Lower lobe of right lung (tissue), 2 donors: ENCODE results near the gene NCOA1. TPM values are rescaled to one million over a fixed set of nuclear protein-coding genes. Genes with fewer than 3 reads are reported as not detected.

Experiments used
- ATAC-seq, 2 donors: fragments of 200-7000 bp; cut with Tn5 transposase; one replicate each; pipeline ENCODE4 v1.9.1; 2020 to 2022; ENCODE audit warnings: mild to moderate bottlenecking in 2 of 2, moderate library complexity in 2 of 2
- DNase-seq: peaks from one replicate; pipeline ENCODE4 v3.0.0-alpha.2; 2020
- H3K27ac ChIP-seq: fragments of 200-600 bp; one replicate; pipeline ENCODE4 v1.8.0; 2022
- H3K27me3 ChIP-seq: fragments of 200-600 bp; one replicate; pipeline ENCODE4 v1.8.0; 2022; ENCODE audit warnings: low read depth
- H3K36me3 ChIP-seq: fragments of 200-600 bp; one replicate; pipeline ENCODE4 v1.8.0; 2022; ENCODE audit warnings: mild to moderate bottlenecking
- H3K4me1 ChIP-seq: fragments of 200-600 bp; one replicate; pipeline ENCODE4 v1.8.0; 2022
- H3K4me3 ChIP-seq: fragments of 200-600 bp; one replicate; pipeline ENCODE4 v1.8.0; 2022; ENCODE audit warnings: mild to moderate bottlenecking
- H3K9me3 ChIP-seq: fragments of 200-600 bp; one replicate; pipeline ENCODE4 v1.8.0; 2022
- intact Hi-C: fragments of 100-400 bp; cut with DNase I; formaldehyde crosslinking; loops from one replicate; pipeline ENCODE4 v1.11.0; 2022
- total RNA-seq: library from RNA; stranded (reverse); fragmentation: NEBNext Ultra II Directional; extraction: Animal tissue kit (Norgen Biotek cat#: 25700); gene quantifications from one replicate; pipeline ENCODE4 v1.2.1, GENCODE V29; 2021
- TF ChIP-seq, protein P1 (sequence below): fragments of 200-600 bp; IDR thresholded peaks from one replicate; pipeline ENCODE4 v1.8.0; 2022; ENCODE audit warnings: antibody characterized with exemption, mild to moderate bottlenecking
- donor health status: DM: no; HTN: yes; CAD: no; lungs with severe emphysema.

NCOA1 gene
- total RNA-seq, 1 donor from 2014 or later: 48.3 TPM

DNA sequence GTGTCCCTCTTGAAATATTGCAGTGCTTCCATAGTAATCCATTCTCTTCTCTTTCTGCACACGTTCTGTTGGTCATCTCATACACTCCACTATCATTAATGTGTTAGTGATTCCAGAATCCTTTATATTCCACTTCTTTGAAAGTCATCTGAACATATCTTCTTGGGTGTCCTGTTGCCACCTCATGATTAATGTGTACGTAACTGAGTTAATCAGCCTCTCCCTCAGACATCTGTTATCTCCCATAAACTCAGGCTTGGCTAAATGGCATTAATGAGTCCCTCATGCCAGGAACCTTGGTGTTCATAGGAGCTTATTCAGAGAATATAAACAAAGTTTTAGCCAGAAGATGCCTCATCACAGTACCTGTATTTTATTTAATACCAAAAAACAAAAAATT is 126.4 kb downstream of the NCOA1 start:
- intact Hi-C loops: no loop called here
- DNase-seq (no peak), ATAC-seq (no peak)
- Histone ChIP-seq H3K36me3 (no peaks in the 10 kb centered on the region), H3K27me3 (no peaks in the 10 kb centered on the region), H3K4me1 (no peaks in the 10 kb centered on the region), H3K27ac (no peak overlapping the region), H3K9me3 (peaks cover 6% of the 10 kb centered on the region), H3K4me3 (no peak overlapping the region)
- TF ChIP-seq, protein P1, sequence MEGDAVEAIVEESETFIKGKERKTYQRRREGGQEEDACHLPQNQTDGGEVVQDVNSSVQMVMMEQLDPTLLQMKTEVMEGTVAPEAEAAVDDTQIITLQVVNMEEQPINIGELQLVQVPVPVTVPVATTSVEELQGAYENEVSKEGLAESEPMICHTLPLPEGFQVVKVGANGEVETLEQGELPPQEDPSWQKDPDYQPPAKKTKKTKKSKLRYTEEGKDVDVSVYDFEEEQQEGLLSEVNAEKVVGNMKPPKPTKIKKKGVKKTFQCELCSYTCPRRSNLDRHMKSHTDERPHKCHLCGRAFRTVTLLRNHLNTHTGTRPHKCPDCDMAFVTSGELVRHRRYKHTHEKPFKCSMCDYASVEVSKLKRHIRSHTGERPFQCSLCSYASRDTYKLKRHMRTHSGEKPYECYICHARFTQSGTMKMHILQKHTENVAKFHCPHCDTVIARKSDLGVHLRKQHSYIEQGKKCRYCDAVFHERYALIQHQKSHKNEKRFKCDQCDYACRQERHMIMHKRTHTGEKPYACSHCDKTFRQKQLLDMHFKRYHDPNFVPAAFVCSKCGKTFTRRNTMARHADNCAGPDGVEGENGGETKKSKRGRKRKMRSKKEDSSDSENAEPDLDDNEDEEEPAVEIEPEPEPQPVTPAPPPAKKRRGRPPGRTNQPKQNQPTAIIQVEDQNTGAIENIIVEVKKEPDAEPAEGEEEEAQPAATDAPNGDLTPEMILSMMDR: no peak

DNA sequence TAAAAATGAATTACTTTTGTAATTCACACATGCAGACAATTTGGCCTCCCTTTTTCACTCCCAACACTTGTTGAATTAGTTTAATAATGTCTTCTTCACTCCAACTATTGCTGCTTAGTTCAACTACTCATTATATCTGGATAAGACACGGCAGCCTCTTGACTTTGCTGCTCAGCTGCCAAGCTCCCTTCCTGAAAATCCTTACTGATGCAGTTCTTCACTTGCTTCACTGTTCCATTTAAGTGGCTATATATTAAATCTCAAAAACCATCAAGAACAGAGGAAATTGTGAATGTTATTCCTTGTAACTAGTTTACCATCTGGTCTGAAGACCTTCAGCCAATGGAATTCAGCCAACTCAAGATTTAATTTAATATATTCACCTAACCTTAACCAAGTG is 127.1 kb downstream of the NCOA1 start:
- no peak for DNase-seq

DNA sequence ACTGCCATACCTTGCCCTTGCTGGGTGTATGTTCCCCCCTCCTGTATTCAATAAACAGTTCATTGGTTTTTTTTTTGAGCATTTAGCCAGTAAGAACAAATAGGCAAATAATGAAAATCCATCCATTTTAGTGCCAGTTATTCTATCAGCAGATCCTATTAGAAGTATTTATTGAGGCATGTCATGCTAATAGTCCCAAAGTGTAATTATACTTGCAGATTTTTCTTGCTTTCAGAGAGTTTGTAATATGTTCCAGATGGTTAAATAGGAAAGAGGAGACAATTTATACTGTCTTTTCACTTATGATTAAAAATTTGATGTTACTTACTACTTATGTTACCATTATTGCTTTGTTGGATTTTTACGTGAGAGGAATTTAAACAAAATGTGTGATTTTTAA is 127.6 kb downstream of the NCOA1 start:
- Histone ChIP-seq H3K9me3 (no peaks in the 10 kb centered on the region), H3K27ac (no peak overlapping the region), H3K4me1 (no peaks in the 10 kb centered on the region), H3K27me3 (no peaks in the 10 kb centered on the region), H3K36me3 (no peaks in the 10 kb centered on the region), H3K4me3 (no peak overlapping the region)
- ATAC-seq (no peak), DNase-seq (no peak)
- intact Hi-C loops: no loop called here
- TF ChIP-seq, protein P1: no peak

More for the DNA sequence above, 127.1 kb downstream of the NCOA1 start:
- H3K27ac ChIP-seq: no peak overlapping the region
- H3K27me3 ChIP-seq: no peaks in the 10 kb centered on the region
- TF ChIP-seq, protein P1: no peak
- intact Hi-C loops: no loop called here
- H3K9me3 ChIP-seq: no peaks in the 10 kb centered on the region
- no peaks in the 10 kb centered on the region for H3K4me1 ChIP-seq
- ATAC-seq: no peak
- no peak overlapping the region for H3K4me3 ChIP-seq
- no peaks in the 10 kb centered on the region for H3K36me3 ChIP-seq

DNA sequence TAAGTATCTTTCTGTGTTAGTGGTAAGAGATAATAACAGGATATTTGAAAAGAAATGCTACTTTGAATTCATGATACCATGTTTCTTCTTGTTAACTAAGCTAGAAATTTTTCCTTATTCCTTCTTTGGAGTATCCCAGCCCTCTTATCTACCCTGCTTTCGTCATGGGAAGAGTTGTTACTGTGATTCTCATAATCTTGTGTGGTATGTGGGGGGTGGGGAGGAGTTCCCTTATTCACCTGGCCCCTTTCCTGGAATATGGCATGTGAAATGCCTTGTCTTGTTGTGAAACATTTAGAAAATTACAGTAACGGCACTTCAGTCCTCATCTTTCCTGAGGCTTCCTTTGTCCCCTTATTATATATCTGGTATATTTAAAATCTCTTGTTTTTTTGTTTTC is 129.9 kb downstream of the NCOA1 start:
- H3K9me3 ChIP-seq: no peaks in the 10 kb centered on the region
- TF ChIP-seq, protein P1: no peak
- no peaks in the 10 kb centered on the region for H3K27me3 ChIP-seq
- H3K4me3 ChIP-seq: no peak overlapping the region
- DNase-seq: no peak
- no peaks in the 10 kb centered on the region for H3K4me1 ChIP-seq
- no peaks in the 10 kb centered on the region for H3K36me3 ChIP-seq
- H3K27ac ChIP-seq: no peak overlapping the region
- intact Hi-C loops: no loop called here
- peak in 1 of 2 donors; percentile 59 for ATAC-seq

DNA sequence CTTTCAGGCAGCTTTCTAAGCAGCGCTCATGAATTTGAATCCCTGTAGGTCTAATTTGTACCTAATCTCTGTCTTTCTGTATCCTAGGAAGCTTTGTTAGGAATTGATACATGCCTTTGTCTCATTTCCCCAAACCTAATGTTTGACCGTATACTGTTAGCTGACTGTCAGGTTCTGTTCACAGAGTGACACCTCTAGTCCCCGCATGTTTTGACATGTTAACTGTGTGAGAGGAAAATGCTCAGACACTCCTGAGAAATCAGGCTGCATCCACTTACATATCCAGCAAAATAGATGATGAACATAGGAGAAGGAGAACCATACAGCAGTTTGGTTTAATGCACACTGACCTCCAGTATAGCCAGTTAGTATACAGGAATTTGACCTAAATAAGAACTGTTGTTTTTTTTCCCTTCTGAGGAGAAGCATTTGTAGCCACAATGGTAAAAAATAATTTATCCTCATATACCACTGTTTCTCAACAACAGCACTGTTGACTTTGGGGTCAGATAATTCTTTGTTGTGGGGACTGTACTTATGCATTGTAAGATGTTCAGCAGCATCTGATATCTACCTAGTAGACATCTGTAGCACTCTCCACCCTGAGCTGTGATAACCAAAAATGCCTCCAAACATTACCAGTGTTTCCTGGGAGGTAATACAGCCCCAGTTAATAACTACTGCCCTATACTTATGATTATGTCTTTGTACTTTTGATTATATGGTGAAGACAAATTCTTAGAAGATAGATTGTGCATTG is 130.9 kb downstream of the NCOA1 start:
- Histone ChIP-seq H3K4me3 (no peak overlapping the region), H3K36me3 (no peaks in the 10 kb centered on the region), H3K9me3 (no peaks in the 10 kb centered on the region), H3K27ac (no peak overlapping the region), H3K4me1 (no peaks in the 10 kb centered on the region), H3K27me3 (no peaks in the 10 kb centered on the region)
- intact Hi-C loops: no loop called here
- ATAC-seq (no peak), DNase-seq (no peak)
- TF ChIP-seq, protein P1: no peak
